Activated CD4-positive, alpha-beta T cell treated with anti-CD3 and anti-CD28 coated beads, Interleukin-2, amount 50 U/mL, for 16 hours (primary cell): ENCODE measurements around the gene RELB.
A peak's percentile ranks its signal among the peaks of the same experiment; 100 is the strongest.

Source experiments
- DNase-seq: peaks from one replicate; pipeline ENCODE4 v3.0.0-alpha.2; 2020

The RELB gene

DNA sequence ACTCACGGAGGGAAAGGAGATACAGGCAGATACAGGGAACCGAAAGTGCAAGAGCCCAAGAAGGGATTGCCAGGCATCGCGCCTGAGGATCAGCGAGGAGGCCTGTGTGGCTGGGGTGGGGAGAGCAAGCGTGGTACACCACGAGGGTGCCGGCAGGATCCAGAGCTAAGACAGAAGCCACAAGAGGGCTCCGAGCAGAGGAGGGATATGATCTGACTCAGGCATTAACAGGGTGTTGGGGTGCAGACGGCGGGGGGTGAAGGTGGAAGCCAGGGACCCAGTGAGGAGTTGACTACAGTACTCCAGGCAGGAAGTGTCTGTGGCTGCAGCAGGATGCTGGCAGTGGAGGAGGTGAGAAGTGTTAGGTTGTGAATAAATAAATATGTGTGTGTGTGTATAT lies 86.3 kb downstream of the RELB start:
- DNase-seq, result peak; percentile 77
